HG03196 (cell line): ENCODE results near the gene ZNF598.
A peak's percentile ranks its signal among the peaks of the same experiment; 100 is the strongest.
"Not testable (repeated sequence)": the region's sequence is repeated elsewhere in the genome, so short reads cannot be mapped to it uniquely, and the experiment has no call there.

Experiments
- ATAC-seq: cut with Tn5 transposase; IDR thresholded peaks from one replicate; pipeline ENCODE4 v1.9.1; 2021; ENCODE audit not compliant: unreplicated experiment

The ZNF598 gene

GRCh38 chr16:1977875-1978268 lies 31.7 kb downstream of the ZNF598 start:
- ATAC-seq, result no peak

- no peak for ATAC-seq
These were observed 32.4 kb downstream of the ZNF598 start for GRCh38 chr16:1976951-1977874.

GRCh38 chr16:1976216-1976520 lies 33.5 kb downstream of the ZNF598 start:
- no peak for ATAC-seq

GRCh38 chr16:1975432-1976215 lies 34.0 kb downstream of the ZNF598 start:
- ATAC-seq, result no peak

- ATAC-seq, result no peak
These were observed 35.2 kb downstream of the ZNF598 start for GRCh38 chr16:1974157-1975070.

GRCh38 chr16:1973461-1974156 lies 36.0 kb downstream of the ZNF598 start:
- ATAC-seq, result no peak

- no peak for ATAC-seq
These were observed 37.1 kb downstream of the ZNF598 start for GRCh38 chr16:1972490-1972877.

- peak; percentile 64 for ATAC-seq
These were observed 37.7 kb downstream of the ZNF598 start, which contains the start of gene TBL3 for GRCh38 chr16:1971796-1972489. TSS of gene TBL3 (plus strand) at chr16:1972053. CDS start at chr16:1972165, 112 bp downstream.

GRCh38 chr16:1968146-1968953 lies 41.3 kb downstream of the ZNF598 start:
- no peak for ATAC-seq

- ATAC-seq, result no peak
These were observed 43.2 kb downstream of the ZNF598 start, which contains the start of gene RNF151 for GRCh38 chr16:1966460-1966859. TSS of gene RNF151 (plus strand) at chr16:1966856. CDS start at chr16:1966882, 26 bp downstream.

GRCh38 chr16:1965396-1966001 lies 44.1 kb downstream of the ZNF598 start:
- no peak for ATAC-seq

- ATAC-seq, result peak; percentile 74
These were observed 44.9 kb downstream of the ZNF598 start, which contains the start of gene RPS2 for GRCh38 chr16:1964506-1965395. TSS of gene RPS2 (minus strand) at chr16:1964826. CDS start at chr16:1964625, 201 bp downstream.

GRCh38 chr16:1963806-1964505 lies 45.7 kb downstream of the ZNF598 start:
- ATAC-seq, result no peak

GRCh38 chr16:1962161-1963153 lies 47.2 kb downstream of the ZNF598 start:
- not testable (repeated sequence) for ATAC-seq

- ATAC-seq, result no peak
These were observed 48.0 kb downstream of the ZNF598 start for GRCh38 chr16:1961651-1962067.
